Hippocampal formation (tissue), 2 donors: ENCODE results near the gene XCR1.
A peak's percentile ranks its signal among the peaks of the same experiment; 100 is the strongest.
"Not testable (repeated sequence)": the region's sequence is repeated elsewhere in the genome, so short reads cannot be mapped to it uniquely, and the experiment has no call there.

ENCODE experiments used
- DNase-seq, 2 donors: peaks; one replicate each; lab custom pipeline; 2025; lab: John Stamatoyannopoulos, UW

XCR1 gene

DNA sequence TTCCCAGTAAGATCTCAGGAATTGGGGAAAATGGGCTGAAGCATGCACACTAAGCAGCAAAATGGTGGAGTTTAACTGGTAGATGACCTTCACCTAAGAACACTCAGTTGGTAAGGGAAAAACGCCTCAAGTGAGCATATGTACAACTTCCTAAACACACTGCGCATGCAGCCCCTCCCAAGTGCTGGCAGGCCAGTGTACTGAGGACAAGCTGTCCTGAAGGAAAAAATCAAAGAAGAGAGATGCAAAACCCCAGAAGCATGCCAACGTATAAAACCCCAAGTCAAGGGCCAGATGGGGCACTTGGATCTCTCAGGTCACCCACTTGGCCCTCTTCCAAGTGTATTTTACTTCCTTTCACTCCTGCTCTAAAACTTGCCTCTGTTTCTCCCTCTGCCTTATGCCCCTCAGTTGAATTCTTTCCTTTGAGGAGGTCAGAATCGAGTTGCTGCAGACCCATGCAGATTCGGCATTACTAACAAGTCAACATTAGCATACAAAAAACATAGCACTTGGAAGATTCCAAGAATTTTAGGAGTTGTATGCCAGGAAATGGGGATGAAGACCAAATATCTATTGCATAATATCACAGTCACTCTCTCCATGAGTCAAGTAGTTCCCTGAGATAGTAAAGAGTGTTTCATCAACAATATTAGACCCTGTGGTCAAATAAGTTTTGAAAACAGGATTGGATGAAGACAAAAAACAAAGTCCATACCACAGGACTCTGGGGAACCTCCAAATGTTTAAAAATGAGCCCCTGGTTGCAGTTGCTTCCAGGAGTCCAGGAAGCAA lies 20.8 kb downstream of the XCR1 start:
- no peak for DNase-seq

DNA sequence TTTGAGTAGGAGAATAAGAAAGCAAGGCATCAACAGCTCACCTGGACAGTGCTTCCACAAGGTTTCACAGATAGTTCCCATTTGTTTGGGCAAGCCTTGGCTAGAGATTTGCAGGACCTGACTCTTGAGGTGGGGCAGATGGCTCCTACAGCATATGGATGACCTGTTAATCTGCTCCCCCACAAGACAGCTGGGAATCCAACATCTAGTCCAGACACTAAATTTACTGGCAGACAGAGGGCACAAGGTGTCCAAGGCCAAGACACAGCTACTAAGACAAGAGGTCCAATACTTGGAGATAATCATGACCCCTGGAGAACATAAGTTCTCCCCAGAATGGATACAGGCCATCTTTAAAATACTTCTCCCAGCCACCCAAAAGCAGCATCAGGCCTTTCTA lies 23.6 kb downstream of the XCR1 start:
- DNase-seq: not testable (repeated sequence)

DNA sequence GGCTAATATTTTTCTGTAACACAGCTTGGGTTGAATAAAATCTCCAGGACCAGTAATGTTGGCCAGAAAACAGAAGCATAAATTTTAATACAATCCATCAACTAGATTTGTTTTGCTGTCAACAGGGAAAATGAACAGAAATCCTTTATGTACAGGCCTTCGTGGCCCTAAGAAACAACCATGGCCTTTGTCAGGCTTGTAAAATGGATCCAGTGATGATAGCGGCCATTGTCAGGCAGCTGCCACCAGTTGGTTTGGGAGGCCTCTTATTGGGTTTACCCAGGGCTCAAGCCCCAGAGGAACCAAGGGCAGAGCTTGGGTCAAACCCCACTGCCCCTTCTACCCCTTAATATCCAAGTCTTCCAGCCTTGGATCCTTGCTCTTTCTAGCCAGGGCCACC lies 26.1 kb downstream of the XCR1 start:
- peak in 1 of 2 donors; percentile 4 for DNase-seq

DNA sequence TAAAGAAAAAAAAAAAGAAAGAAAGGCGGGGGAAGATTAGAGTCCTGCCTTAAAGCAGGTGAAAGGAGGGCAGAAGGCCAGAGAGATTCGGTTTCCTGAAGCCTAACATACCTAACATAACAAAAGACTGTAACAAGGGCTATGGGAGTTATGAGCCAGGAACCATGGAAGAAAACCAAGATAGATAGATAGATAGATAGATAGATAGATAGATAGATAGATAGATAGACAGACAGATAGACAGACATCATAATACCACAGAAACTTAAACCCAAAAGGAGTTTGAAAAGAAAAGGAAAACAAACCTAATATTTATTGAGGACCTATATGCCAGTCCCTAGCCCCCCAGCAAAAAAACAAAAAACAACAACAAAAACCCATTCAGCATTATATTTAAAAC lies 29.3 kb downstream of the XCR1 start:
- DNase-seq: no peak

DNA sequence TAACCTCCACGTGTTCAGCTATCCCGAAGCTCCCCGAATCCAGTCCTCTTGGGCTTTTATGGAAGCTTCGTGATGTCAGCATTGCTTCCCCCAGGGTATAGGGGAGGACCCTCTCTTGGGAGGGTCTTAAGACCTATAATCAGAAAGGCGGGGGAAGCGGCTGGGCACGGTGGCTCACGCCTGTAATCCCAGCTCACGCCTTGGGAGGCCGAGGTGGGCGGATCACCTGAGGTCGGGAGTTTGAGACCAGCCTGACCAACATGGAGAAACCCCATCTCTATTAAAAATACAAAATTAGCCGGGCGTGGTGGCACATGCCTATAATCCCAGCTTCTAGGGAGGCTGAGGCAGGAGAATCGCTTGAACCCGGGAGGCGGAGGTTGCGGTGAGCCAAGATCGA lies 29.8 kb downstream of the XCR1 start:
- DNase-seq: not testable (repeated sequence)

DNA sequence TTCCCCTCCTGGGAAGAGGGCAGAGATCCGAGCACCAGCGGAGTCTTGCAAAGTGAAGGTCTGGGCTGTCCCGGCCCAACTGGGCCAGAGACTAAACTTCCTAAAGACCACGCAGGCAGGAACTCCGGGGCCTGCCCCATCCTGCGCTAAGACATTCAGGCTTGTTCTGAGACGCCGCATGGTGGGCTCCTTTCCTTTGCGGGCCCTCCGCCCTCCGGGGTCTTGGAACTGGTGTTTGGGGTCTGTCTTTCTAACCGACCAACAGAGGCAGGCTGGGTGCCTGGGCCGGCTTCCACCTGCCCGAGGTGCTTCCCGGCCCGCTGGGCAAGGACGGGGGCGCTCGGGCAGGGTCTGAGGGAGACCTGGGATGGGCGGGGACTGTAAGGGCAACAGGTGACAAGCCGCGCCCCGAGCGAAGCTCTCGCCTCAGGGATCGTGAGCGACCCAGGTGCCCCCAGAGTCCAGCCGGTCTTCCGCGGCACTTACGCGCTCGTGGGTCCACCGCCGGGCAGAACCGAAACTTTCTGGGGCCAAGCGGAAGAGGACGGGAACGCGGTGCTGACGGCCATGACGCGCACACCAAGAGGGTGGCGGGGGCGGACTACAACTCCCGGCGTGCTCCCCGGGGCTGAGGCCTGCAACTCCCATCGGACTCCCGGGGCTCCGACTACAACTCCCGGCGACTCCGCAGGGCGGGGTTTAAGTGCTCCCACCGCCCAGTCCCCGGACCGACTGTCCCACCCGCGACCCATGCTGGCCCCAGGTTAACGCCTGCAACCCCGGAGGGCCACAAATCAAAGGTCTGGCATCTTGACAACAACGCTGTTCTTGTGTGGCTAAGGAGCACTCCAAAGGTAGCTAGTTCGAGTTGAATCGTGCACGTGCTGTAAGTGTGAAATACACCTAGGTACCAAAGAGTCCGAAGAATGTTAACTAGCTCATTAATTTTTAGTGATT lies 31.8 kb downstream of the XCR1 start, which contains the start of gene FYCO1:
Gene FYCO1 (minus strand): TSS at position 589 of the 957 bp plus-strand sequence. CDS start 10,914 bp downstream, outside the sequence.
- peak; percentile 80 to 86 for DNase-seq

DNA sequence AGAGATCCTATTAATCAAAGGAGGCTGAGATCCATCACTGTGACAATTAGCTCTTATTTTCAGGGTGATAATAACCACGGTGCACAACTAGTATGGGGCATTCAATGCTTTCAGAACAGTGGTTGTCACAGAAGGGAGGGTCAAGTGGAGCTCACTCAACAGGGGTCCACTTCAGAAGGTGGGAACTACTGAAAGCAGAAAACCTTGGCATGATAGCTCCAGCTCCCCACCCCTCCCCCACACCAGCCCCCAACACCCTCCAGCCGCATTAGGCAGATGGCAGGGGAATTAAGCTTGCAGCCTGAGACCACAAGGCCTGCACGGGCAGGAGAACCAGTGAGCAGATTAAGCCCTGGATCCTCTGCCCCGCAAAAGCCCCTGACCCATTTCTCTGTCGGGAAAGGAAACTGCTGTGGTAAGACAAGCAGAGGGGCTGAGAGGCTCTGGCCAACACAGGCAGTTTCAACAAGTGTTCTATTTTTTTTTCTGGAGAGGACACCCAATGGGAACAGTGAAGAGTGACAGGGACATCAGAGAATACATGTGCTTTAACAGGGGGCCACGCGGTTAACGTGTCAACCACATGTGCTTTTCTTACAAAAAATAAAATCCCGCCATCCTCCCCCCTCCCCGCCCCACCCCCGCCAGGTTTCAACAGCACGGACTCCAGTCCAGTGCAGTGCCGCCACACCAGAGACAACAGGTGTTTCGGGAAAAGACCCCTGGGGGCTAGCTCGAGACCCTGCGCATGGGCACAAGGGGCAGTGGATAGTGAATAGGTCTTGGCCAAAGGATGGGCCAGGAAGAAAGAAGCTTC lies 32.7 kb downstream of the XCR1 start:
- no peak for DNase-seq

DNA sequence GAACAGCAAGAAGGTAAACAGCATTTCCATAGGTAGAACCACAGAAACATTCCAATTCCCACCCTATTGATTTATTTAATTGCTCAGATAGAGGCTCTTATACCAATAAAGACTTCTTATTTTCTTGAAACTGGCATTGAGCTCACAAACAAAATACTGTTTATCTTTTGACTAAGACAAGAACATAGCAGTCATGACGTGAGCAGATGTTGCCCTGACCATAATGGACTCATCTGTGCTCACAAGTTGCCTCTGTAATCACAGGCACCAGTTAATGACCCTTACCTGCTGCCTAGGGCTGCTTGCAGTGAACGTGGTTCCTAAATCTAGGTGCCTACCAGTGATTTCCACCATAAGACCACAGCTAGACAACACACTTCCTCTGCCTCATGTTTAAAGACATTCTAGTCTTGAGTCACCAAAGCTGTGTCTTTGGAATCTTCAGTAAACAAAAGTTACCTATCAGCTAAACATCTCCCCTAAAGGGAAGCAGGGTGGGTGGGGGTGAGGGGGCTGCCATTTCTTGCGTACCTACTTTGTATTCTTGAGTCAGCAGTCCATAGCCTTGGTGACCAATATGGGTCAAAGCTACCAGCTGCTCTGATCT lies 33.8 kb downstream of the XCR1 start:
- DNase-seq: no peak

DNA sequence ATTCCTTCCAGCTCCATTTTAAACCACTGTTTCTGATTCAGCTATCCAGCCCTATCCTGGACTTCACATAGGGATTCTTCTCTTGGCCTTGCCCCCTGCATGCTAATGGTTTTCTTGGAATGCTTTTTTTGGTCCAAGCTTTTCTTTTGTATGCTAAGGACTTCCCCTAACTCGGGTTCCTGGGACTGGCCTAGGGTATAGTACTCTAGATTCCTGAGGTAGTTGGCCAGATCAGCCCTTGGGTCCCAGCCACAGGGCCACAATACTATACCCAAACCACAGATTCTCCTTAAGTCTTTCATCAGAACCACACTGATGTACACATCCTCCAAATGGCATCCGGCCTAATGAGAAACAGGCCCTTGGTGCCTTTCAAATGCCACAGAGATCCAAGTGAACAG lies 34.5 kb downstream of the XCR1 start:
- DNase-seq: no peak

DNA sequence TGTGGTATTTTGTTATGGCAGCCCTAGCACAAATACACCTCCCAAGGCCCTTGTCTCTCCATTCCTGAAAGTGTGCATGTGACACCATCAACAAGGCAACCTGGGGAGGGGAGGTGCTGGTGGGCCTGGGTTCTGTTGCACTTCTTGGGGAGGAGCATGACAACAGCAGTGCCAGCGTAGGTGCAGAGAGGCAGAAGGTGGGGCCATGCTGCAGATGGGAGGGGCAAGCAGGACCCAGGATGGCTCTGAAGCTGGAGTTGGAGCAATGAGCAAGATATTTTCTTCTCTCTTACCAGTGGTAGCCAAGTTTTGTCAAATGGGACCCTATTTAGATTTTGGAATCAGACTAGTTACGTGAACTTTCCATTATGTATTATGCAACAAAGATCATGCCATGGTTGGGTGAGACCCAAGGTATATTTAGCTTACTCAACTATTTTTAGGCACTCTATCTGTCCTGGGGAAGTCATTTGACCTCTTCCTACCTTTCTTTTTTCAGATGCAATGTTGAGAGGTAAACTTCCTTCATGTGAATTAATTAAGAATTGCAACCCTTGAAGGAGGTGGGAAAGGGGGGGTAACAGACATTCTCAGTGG lies 35.1 kb downstream of the XCR1 start:
- DNase-seq: no peak

DNA sequence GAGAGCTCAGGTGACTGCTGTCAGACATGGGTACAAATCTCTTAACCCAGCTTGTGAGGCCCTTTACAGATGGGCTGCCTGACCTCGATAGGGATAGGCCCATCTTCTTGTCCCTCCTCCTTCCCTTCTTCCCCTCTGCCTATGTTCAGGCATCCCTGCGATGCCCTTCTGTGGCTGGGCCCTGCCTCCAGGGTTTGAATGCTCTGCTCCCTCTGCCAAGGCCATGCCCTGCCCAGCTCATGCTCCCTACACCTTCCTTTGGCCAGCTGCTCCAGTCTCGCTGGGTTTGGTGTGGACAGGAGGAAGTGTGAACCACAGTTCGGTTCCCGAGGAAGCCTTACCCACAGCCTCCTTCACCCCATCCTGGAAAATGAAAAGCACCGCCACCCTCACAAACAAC lies 35.9 kb downstream of the XCR1 start:
- DNase-seq: no peak

DNA sequence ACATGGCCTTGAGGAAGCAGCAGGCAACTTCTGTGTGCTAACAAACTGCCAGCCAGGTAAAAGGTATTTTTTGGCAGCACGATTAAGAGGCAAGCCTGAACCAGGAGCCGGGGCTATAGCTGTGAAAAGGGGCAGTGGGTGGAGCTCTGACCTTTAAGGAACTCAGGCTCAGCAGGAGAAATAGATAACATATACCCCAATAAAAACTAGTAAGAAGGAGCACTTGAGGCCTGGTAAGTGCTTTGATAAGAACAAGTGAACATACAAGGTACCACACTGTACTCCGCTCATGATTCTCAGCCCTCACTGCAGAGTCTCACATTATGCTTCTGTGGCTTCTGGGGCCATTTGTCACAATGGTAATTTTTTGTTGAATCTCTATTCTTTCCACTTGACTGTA lies 37.1 kb downstream of the XCR1 start:
- DNase-seq: no peak

DNA sequence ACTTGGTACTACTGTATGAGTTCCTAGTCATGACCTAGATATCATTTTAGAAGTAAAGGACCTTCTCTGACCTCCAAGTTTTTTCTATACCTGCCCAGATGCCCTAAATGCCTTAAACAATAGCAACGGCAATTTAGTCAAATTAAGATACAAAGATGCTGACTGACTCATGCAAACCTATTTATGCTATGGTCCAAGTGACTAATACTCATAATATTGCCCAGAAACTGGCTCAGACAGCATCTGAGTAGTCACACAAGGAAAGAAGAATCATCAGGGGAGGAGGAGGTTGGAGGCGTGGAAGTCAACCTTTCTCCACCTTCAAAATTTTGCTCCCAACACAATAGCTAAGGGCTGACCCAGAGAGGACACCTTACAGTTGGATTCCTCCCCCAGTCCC lies 38.5 kb downstream of the XCR1 start:
- no peak for DNase-seq

DNA sequence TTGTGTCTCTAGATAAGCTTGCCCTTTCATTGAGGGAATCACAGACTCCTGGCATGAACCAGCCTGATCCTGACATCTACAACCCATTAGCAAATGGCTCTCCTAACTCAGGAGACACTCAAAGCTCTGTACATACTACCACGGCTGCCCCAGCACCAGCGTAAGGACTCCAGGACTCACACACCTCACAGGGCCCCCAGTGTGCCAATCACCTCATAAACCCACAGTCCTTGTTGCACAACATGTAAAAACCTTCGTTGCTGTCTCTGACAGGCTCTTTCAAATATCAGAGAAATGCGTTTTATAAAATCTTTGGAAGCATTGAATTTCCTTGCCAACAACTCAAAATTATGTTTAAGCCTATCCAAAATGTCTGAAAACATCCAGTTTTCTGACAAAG lies 38.9 kb downstream of the XCR1 start:
- no peak for DNase-seq

DNA sequence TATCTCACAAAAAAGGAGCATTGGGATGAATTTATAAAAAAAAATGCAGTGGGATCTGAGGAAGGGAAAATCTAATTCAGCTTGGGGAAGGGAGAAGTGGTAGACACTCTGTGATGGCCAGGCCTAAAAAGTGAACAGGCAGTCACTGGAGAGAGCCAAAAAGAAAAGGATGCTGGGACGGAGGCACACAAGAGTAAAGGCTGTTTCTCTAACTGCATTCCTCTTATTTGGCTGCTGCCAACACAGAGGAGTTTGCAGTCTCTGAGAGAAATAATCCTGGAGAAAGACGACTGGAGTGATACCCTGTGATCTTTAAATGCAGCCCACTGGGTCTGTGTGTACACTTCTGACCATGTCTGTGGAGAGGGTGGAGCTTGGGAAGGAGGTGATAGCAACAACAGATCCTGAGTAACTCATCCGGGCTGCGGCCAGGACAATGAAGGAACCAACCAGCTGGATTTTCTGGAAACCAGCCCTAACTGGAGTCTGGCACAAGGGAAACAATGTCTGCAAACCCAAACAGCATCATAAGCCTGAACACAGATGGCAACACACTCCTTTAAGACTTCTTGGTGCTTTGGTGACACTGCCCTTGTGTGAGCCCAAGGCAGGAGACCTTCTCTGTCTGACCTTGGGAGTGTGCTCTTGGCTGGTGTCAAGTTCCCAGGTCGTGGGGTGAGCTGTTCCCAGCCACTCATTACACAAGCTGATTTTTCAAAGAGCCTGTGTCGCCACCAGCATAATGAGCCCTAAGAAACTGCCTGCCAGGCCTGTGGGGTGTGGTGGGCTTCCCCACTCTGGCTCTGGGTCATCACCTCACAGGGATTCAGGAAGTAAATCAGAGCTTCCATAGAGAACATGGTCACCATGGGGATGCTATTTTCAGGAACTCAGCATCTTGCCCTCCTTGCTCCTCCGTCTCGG lies 39.7 kb downstream of the XCR1 start:
- peak; percentile 28 to 47 for DNase-seq

DNA sequence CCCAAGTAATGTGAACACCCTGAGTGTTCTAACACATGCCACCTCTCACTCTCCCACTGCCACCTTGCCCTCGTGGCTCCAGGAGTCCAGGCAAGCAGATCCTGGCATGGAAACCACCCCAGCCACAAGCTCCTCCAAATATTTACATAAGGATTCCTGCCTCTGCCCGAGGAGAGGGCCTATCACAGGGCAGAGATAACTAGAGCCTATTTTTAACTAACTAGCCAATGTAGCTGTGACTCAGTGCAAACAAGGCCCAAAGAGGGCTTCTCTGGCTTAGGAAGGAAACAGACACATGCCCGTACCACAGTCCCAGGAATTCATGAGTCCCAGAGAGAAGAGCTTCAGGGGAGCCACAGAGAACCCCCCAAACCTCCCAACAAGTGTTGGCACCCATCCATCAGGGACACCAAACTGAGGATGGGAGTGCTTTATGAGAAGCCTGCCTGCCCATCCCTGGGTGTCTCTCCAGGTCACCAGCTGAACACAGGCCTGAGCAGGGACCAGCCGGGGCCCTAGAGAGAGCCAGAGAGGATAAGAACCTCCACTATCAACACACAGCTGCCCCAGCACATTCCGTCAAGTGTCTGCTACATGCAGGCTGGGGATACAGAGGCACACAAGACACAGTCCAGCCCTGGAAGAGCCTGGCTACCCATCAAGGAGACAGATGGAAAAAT lies 40.8 kb downstream of the XCR1 start:
- no peak for DNase-seq

DNA sequence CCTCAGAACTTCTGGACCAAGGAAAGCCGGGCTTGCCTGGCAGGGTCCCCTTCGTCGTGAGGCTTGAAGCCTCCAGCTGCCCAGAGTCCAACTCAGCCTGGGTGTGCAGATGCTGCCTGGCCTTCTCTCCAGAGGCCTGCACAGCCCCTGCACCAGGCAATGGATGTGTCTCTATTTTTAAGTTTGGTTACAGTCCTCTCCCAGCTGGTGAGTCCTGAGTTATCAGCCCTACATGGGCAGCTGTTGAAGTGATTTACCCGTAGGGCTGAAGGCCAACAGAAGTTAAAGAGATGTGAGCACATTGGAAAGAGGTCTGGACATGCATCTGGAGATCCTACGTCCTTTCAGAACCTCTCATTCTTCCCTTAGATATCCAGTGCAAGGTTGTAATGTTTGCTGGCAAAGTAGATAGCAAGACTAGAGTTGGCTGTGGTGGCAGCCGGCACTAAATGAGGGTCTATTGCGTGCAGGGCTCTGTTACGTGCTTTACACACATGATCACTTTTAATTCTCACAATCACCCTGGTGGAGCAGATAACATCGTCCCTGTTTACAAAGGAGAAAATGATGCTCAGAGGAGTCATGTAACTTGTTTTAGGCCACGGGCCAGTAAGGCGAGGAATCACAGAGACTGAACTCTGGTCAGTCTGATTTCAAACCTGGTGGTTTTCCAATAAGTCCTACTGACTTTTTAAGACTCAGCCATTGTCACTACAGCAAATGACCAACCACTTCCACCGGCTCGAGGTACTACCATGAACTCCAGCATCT lies 41.6 kb downstream of the XCR1 start:
- DNase-seq: no peak
